Hepatocyte (in vitro differentiated cells): Measurements from ENCODE around the gene HAS3. TPM values are rescaled to one million over a fixed set of nuclear protein-coding genes. Genes with fewer than 3 reads are reported as not detected.

Experiments
- DNase-seq: peaks from one replicate; pipeline ENCODE4 v3.0.0-alpha.2; 2016; ENCODE audit warnings: low spot score
- H2AFZ ChIP-seq: fragments of 200-600 bp; sonication (generic); 2 replicates; pipeline ENCODE4 v1.6.0; 2016; ENCODE audit warnings: antibody characterized with exemption, mild to moderate bottlenecking
- H3K27ac ChIP-seq: fragments of 200-600 bp; sonication (generic); 2 replicates; pipeline ENCODE4 v1.5.1; 2016; ENCODE audit warnings: mild to moderate bottlenecking
- H3K27me3 ChIP-seq: fragments of 200-600 bp; sonication (generic); 2 replicates; pipeline ENCODE4 v1.6.1; 2016
- H3K36me3 ChIP-seq: fragments of 200-600 bp; sonication (generic); replicated peaks from 2 replicates; pipeline ENCODE4 v1.5.1; 2016; ENCODE audit warnings: low read depth; ENCODE audit not compliant: insufficient read depth
- H3K4me1 ChIP-seq: fragments of 200-600 bp; sonication (generic); 2 replicates; pipeline ENCODE4 v1.5.1; 2016; ENCODE audit warnings: mild to moderate bottlenecking, moderate library complexity; ENCODE audit not compliant: insufficient read depth
- H3K4me2 ChIP-seq: fragments of 200-600 bp; sonication (generic); 2 replicates; pipeline ENCODE4 v1.6.0; 2016
- H3K4me3 ChIP-seq: fragments of 200-600 bp; sonication (generic); 2 replicates; pipeline ENCODE4 v1.5.1; 2016; ENCODE audit warnings: mild to moderate bottlenecking
- H3K79me2 ChIP-seq: fragments of 200-600 bp; sonication (generic); 2 replicates; pipeline ENCODE4 v1.6.0; 2017; ENCODE audit warnings: mild to moderate bottlenecking
- H3K9me2 ChIP-seq: fragments of 200-600 bp; sonication (generic); replicated peaks from 2 replicates; pipeline ENCODE4 v1.6.0; 2017; ENCODE audit warnings: mild to moderate bottlenecking; ENCODE audit not compliant: insufficient read depth
- H3K9me3 ChIP-seq: fragments of 200-600 bp; sonication (generic); 2 replicates; pipeline ENCODE4 v1.5.1; 2016; ENCODE audit warnings: low read depth, mild to moderate bottlenecking
- H4K20me1 ChIP-seq: fragments of 200-600 bp; sonication (generic); 2 replicates; pipeline ENCODE4 v1.6.0; 2016; ENCODE audit warnings: mild to moderate bottlenecking; ENCODE audit not compliant: insufficient read depth, poor library complexity, severe bottlenecking
- EZH2 ChIP-seq: fragments of 200-600 bp; sonication (generic); IDR thresholded peaks from 2 replicates; pipeline ENCODE4 v1.6.1; 2016; ENCODE audit warnings: antibody characterized with exemption, mild to moderate bottlenecking, borderline replicate concordance
- EZH2phosphoT487 ChIP-seq: fragments of 200-600 bp; sonication (generic); IDR thresholded peaks from one replicate; pipeline ENCODE4 v1.6.1; 2018; ENCODE audit warnings: antibody characterized with exemption, mild to moderate bottlenecking, low read depth, moderate library complexity; ENCODE audit not compliant: unreplicated experiment, severe bottlenecking
- WGBS: methylation state at CpG from one replicate; pipeline ENCODE4 v1.1.6; 2016; ENCODE audit warnings: low lambda C conversion rate; ENCODE audit errors: missing lambda C conversion rate; 5-methylcytosine and 5-hydroxymethylcytosine counted together
- polyA plus RNA-seq: library from polyadenylated mRNA; unstranded; fragments of >200 nt; fragmentation: Nextera tagmentation; extraction: Ambion mirVana; gene quantifications from 2 replicates; pipeline ENCODE4 v1.2.1, GENCODE V29; 2016
- total RNA-seq: library from RNA; depleted of rRNA; stranded (reverse); fragments of >200 nt; gene quantifications from 2 replicates; pipeline ENCODE4 v1.2.3, GENCODE V29; 2014
- TF ChIP-seq, protein P1 (sequence below): fragments of 200-600 bp; sonication (generic); IDR thresholded peaks from 2 replicates; pipeline ENCODE4 v1.5.1; 2016; ENCODE audit warnings: antibody characterized with exemption, mild to moderate bottlenecking; ENCODE audit not compliant: poor library complexity

Gene HAS3
- total and polyA plus RNA-seq, 2 experiments from 2014 or later = 0.19 to 0.53 TPM

DNA sequence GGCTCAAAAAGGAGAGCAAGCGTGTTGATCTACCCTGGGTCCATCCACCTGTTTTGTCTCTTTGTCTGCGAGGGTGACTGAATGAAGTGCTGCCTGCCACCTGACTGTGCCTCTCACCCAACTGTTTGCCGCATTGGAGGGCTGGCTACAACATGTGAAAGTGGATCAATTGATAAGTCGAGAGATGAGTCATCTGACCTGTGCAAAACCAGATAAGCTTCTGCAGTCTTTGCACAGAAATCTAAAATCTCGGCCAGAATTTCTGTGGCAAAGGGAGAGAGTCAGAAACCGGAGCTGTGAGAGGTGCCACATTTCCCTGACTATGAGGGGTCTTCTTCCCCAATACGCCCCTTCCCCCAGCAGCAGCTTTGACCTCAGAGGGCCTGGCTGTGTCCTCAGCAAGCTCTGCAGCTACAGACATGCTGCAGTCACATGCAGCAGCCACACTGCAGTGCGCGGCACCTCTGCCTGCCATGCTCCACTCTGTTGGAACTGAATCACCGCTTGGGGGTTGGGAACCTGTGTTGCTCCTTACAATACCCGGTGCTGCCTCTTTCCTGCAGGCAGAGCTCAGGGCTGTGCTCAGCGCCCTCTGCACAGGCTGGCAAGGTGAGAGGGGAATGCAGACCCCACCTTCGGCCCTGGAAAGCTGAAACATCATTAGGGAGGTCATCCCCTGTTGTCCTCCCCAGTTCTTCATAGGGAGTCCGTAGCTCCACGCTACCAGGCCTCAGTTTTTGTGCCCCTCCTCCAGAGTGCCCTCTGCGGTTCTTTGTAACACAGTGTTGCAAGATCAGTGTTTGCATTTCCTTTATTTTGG is 16.2 kb upstream of the HAS3 start:
- WGBS = 48% methylated on average over 16 of the region's 16 CpGs
- Histone ChIP-seq H3K4me3 (no peak overlapping the region), H3K27me3 (no peaks in the 10 kb centered on the region), H3K36me3 (no peaks in the 10 kb centered on the region), H3K27ac (peak overlapping the region; percentile 48), H2AFZ (no peak overlapping the region), H3K79me2 (no peaks in the 10 kb centered on the region), H3K4me1 (peaks cover 12% of the 10 kb centered on the region), H3K4me2 (peak overlapping the region; percentile 59), H4K20me1 (no peaks in the 10 kb centered on the region), H3K9me3 (no peaks in the 10 kb centered on the region), H3K9me2 (no peaks in the 10 kb centered on the region)
- peak; percentile 62 for DNase-seq
- TF ChIP-seq EZH2 (no peak), EZH2phosphoT487 (no peak)
- TF ChIP-seq, protein P1, sequence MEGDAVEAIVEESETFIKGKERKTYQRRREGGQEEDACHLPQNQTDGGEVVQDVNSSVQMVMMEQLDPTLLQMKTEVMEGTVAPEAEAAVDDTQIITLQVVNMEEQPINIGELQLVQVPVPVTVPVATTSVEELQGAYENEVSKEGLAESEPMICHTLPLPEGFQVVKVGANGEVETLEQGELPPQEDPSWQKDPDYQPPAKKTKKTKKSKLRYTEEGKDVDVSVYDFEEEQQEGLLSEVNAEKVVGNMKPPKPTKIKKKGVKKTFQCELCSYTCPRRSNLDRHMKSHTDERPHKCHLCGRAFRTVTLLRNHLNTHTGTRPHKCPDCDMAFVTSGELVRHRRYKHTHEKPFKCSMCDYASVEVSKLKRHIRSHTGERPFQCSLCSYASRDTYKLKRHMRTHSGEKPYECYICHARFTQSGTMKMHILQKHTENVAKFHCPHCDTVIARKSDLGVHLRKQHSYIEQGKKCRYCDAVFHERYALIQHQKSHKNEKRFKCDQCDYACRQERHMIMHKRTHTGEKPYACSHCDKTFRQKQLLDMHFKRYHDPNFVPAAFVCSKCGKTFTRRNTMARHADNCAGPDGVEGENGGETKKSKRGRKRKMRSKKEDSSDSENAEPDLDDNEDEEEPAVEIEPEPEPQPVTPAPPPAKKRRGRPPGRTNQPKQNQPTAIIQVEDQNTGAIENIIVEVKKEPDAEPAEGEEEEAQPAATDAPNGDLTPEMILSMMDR = no peak

DNA sequence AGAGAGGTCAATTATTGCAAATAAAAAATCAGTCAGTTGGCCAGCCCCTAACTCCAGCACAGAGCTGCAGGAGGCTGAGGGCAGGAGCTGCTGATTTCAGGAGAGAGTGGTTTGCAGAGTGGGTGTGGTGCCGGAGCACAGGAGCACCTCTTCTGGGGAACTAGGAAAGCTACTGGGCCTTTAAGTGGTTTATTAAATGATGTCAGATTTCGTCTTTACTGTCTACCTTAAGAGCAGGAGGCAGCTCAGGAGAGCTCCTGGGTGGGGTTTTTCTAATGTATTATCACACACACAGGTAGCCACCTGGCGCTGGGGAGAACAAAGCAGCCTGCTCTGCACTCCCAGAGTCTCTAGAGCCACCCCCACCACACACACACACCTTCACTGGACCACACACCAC is 11.5 kb upstream of the HAS3 start:
- Histone ChIP-seq H3K9me2 (no peaks in the 10 kb centered on the region), H3K4me1 (peaks cover 9% of the 10 kb centered on the region), H3K9me3 (no peaks in the 10 kb centered on the region), H3K4me3 (no peak overlapping the region), H3K4me2 (no peak overlapping the region), H3K27me3 (no peaks in the 10 kb centered on the region), H3K27ac (no peak overlapping the region), H3K36me3 (no peaks in the 10 kb centered on the region), H4K20me1 (no peaks in the 10 kb centered on the region), H3K79me2 (no peaks in the 10 kb centered on the region), H2AFZ (no peak overlapping the region)
- no peak for DNase-seq
- WGBS = 54% methylated on average over 3 of the region's 3 CpGs
- TF ChIP-seq EZH2 (no peak), EZH2phosphoT487 (no peak)
- TF ChIP-seq, protein P1 = no peak

GRCh38 chr16:69094501-69094900 is 11.0 kb upstream of the HAS3 start:
- Histone ChIP-seq H3K27me3 (no peaks in the 10 kb centered on the region), H3K4me3 (no peak overlapping the region), H3K27ac (no peak overlapping the region), H3K79me2 (no peaks in the 10 kb centered on the region), H4K20me1 (no peaks in the 10 kb centered on the region), H3K9me3 (no peaks in the 10 kb centered on the region), H3K4me1 (peaks cover 4% of the 10 kb centered on the region), H3K9me2 (no peaks in the 10 kb centered on the region), H2AFZ (no peak overlapping the region), H3K36me3 (no peaks in the 10 kb centered on the region), H3K4me2 (no peak overlapping the region)
- no peak for DNase-seq
- TF ChIP-seq, protein P1 = no peak
- TF ChIP-seq EZH2phosphoT487 (no peak), EZH2 (no peak)
- WGBS = 88% methylated on average over 5 of the region's 5 CpGs
